Neuron (in vitro differentiated cells): Measurements from ENCODE around the gene GATAD2A.

Source experiments
- H2AFZ ChIP-seq: one replicate; pipeline ENCODE4 v1.6.1; 2013; ENCODE audit warnings: low read depth, mild to moderate bottlenecking, inconsistent platforms, low read length, moderate library complexity
- H3K27me3 ChIP-seq: one replicate; pipeline ENCODE4 v1.6.1; 2013; ENCODE audit warnings: low read length; ENCODE audit not compliant: insufficient read depth
- H3K36me3 ChIP-seq: one replicate; pipeline ENCODE4 v1.6.1; 2013; ENCODE audit warnings: low read length; ENCODE audit not compliant: insufficient read depth
- H3K4me1 ChIP-seq: one replicate; pipeline ENCODE4 v1.6.1; 2013; ENCODE audit warnings: low read length; ENCODE audit not compliant: insufficient read depth
- H3K4me3 ChIP-seq: 2 replicates; pipeline ENCODE4 v1.5.1; 2013; ENCODE audit warnings: mild to moderate bottlenecking, low read length, moderate library complexity
- H3K9me3 ChIP-seq: one replicate; pipeline ENCODE4 v1.6.1; 2013; ENCODE audit warnings: low read length

The GATAD2A gene

DNA sequence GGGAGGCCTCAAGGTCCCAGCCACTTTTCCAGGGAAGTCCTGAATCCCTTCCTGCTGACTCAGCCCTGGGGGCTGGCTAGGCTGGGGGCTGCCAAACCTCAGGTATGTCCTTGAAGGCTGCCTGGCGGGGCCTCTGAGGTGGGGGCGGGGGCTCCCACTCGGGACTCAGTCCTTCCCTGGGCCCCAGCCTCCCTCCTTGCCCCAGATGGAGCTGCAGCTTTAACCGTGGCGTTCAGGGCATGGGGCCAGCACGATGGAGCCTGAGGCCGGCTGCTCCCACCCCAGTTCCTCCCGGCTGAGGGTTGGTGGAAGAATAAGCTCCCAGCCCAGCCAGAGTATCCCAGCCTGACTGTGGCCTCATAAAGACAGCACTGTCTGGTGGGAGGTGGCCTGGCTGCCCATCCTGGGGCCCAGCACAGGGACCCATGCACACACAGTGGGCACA lies 145.0 kb downstream of the GATAD2A start:
- Histone ChIP-seq H3K4me1 (no peaks in the 10 kb centered on the region), H2AFZ (no peak overlapping the region), H3K36me3 (no peaks in the 10 kb centered on the region), H3K27me3 (no peaks in the 10 kb centered on the region), H3K4me3 (no peak overlapping the region), H3K9me3 (no peaks in the 10 kb centered on the region)

DNA sequence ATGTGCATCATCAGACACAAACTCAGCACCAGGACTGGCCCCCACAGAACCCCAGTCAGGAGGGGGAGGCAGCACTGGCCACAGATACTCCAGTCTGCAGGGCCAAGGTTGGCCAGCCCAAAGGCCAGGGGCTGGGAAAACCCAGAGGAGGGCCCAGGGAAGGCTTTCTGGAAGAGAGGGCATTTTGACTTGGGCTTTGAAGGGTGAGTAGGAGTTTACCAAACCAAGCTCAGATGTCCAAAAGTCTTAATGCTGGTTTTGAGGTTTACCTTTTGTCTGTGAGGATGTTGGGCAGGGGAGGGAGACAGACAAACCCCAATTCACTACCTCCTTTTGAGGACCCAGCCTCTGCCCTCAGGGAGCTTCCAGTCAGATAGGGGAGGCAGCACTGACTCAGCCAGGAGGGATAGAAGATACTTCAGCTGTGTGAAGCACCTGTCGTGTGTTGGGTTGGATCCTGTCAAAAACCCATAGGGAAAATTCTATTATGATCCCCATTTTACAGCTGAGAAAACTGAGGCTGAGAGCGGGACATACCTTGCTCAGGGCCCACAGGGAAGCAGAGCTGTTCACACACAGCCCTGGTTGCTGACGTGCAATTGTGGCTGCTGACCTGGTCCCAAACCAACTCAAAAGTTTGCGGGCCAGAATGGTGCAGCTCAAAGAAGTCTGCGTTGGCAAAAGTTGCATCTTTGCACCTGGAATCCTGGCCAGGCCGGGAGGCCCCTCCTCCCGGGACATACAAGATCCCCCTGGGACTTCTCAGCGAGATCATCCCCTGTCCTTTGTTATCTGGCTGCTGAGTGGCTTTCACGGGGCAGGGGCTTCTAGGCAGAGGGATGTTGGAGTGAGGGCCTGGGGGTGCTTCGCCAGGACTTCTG lies 145.7 kb downstream of the GATAD2A start:
- no peaks in the 10 kb centered on the region for H3K27me3 ChIP-seq
- H3K4me3 ChIP-seq: no peak overlapping the region
- no peaks in the 10 kb centered on the region for H3K36me3 ChIP-seq

DNA sequence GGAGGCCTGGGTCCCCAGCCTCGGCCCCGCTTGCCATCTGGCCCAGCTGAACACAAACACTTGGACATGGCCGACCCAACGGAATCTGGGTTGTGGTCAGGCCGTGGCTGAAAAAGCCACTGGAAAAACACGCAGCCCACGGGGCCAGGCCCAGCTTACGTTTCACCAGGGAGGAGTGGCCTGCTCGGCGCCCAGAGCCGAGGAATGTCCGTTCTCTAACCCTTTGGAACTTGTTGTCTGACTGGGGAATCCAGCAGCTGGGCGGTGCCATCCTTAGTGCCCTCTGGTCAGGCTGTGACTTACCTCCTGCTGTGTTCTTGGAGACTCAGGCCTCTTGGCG lies 146.3 kb downstream of the GATAD2A start:
- Histone ChIP-seq H3K4me3 (no peak overlapping the region), H3K9me3 (no peaks in the 10 kb centered on the region), H3K4me1 (no peaks in the 10 kb centered on the region), H2AFZ (no peak overlapping the region), H3K36me3 (no peaks in the 10 kb centered on the region), H3K27me3 (no peaks in the 10 kb centered on the region)

More for the DNA sequence above, 145.7 kb downstream of the GATAD2A start:
- Histone ChIP-seq H3K4me1 (no peaks in the 10 kb centered on the region), H3K9me3 (no peaks in the 10 kb centered on the region), H2AFZ (no peak overlapping the region)

DNA sequence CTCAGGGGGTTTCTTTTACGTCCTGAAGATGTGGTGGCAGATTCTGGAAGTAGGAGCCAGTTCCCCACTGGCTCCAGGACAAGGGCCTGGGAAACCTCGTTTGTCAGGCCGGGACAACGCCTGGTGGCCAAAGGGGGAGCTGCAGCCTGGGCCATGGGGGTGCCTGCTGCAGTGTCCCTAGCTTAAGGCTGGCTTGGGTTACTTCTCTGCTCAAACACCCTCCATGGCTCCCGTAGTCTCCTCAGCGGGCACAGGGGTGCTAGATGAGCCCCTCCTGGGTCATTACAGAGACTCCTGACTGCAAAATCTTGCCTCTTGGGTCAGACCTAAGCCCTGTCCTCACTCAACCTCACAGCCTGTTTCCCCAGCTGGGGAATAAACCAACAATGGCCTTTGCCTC lies 147.3 kb downstream of the GATAD2A start:
- no peak overlapping the region for H2AFZ ChIP-seq
- no peaks in the 10 kb centered on the region for H3K27me3 ChIP-seq
- H3K9me3 ChIP-seq: no peaks in the 10 kb centered on the region
- no peaks in the 10 kb centered on the region for H3K4me1 ChIP-seq
- no peaks in the 10 kb centered on the region for H3K36me3 ChIP-seq
- H3K4me3 ChIP-seq: no peak overlapping the region

DNA sequence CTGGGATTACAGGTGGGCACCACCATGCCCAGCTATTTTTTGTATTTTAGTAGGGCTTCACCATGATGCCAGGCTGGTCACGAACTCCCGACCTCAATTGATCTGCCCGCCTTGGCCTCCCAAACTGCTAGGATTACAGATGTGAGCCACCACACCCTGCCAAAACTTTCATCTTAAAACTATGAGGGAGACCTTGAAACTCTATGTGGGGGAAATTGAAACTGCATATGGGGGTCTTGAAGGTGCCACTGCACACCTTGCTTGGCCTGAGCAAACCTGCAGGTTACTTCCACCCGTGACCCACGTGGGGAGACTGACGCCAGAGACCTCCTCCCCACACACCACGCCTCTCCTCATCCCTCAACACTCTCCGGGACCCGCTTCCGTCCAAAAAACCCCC lies 148.2 kb downstream of the GATAD2A start:
- no peak overlapping the region for H3K4me3 ChIP-seq
- H3K9me3 ChIP-seq: no peaks in the 10 kb centered on the region
- H2AFZ ChIP-seq: no peak overlapping the region
- no peaks in the 10 kb centered on the region for H3K27me3 ChIP-seq
- no peaks in the 10 kb centered on the region for H3K4me1 ChIP-seq
- no peaks in the 10 kb centered on the region for H3K36me3 ChIP-seq

DNA sequence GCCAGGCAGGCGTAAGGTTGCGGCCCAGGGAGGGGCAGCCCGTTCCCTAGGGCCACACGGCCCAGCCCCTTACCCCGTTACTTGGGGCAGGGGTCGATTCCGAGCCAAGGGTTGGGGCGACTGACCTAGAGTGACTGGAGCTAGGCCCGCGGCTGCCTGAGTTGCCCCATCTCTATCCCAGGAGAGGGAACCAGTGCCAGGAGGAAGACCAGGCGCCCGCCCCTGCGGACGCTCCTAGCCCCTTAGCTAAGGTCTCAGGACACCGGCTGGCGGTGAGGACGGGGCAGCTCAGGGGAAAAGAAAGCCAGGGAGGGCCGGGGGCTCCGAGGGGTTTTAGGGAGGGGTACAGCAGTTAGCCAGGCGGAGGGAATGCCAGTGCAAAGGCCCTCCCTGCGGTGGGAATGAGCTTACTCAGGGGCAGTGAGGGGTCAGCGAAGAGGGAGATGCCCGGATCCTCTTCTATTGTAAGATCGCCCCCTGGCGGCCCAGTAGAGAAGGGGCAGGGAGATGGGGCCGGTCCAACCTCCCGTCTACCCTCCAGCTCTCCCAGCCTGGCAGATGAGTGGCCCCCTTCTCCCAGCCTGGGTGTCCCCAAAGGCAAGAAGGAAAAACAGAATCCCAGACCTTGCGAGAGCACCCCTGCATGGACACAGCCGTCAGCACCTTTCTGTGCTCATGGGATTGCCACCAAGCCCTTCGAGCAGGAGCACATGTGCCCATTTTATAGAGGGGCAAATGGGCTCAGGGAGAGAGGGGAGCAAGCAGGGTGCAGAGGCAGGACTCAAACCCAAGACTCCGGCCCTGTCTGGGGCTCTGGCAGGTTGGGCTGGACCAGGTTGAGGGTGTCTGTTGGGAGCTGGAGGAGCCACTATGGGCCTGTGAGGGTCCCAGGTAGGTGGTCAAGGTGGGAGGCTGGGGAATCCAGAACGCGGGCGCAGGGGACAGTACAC lies 148.9 kb downstream of the GATAD2A start:
- H3K4me3 ChIP-seq: no peak overlapping the region
- H3K9me3 ChIP-seq: no peaks in the 10 kb centered on the region
- H3K4me1 ChIP-seq: no peaks in the 10 kb centered on the region
- no peaks in the 10 kb centered on the region for H3K36me3 ChIP-seq
- no peak overlapping the region for H2AFZ ChIP-seq
- H3K27me3 ChIP-seq: no peaks in the 10 kb centered on the region

DNA sequence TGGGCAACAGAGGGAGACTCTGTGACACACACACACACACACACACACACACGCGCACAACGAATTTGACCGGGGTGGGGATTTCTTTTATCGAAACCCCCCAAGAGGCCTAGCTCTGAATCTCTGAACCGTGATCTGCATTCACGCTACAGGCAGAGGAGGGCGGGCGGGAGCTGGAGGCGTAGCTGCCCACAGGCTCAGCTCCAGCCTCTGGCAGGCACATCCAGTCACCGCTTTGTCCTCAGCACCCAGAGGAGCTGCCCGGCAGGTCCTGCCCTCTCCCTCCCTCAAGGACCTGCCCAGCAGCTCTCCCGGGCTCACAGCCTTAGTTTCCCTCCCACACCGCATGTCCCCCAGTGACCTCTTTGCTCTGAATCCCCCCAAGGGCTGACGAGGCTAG lies 152.6 kb downstream of the GATAD2A start:
- H3K36me3 ChIP-seq: peaks cover 3% of the 10 kb centered on the region
- H3K4me3 ChIP-seq: no peak overlapping the region
- H2AFZ ChIP-seq: no peak overlapping the region
- H3K9me3 ChIP-seq: no peaks in the 10 kb centered on the region
- no peaks in the 10 kb centered on the region for H3K4me1 ChIP-seq
- no peaks in the 10 kb centered on the region for H3K27me3 ChIP-seq
